Measurements from ENCODE around the gene RIC8B.
A peak's percentile ranks its signal among the peaks of the same experiment; 100 is the strongest.

Gene RIC8B

GRCh38 chr12:106759526-106760183 lies 14.8 kb upstream of the RIC8B start:
- no peak for DNase-seq

GRCh38 chr12:106760184-106760531 lies 14.3 kb upstream of the RIC8B start:
- peak; percentile 46 for DNase-seq

GRCh38 chr12:106764220-106764619 lies 10.3 kb upstream of the RIC8B start:
- DNase-seq: no peak

- DNase-seq: no peak
Observed at GRCh38 chr12:106764738-106765137, 9.7 kb upstream of the RIC8B start.

GRCh38 chr12:106766393-106766826 lies 8.1 kb upstream of the RIC8B start:
- DNase-seq: no peak

- DNase-seq: no peak
Observed at GRCh38 chr12:106767206-106767605, 7.3 kb upstream of the RIC8B start.

- DNase-seq: no peak
Observed at GRCh38 chr12:106767954-106768822, 6.3 kb upstream of the RIC8B start.

GRCh38 chr12:106769078-106769477 lies 5.4 kb upstream of the RIC8B start:
- no peak for DNase-seq

GRCh38 chr12:106769546-106769945 lies 4.9 kb upstream of the RIC8B start:
- no peak for DNase-seq

GRCh38 chr12:106771425-106771824 lies 3.1 kb upstream of the RIC8B start:
- DNase-seq: no peak

- DNase-seq: no peak
Observed at GRCh38 chr12:106773286-106774004, 1.0 kb upstream of the RIC8B start.

GRCh38 chr12:106774808-106775524 lies 484 bp downstream of the RIC8B start:
- DNase-seq: no peak

- DNase-seq: no peak
Observed at GRCh38 chr12:106776897-106777296, 2.4 kb downstream of the RIC8B start.

GRCh38 chr12:106780010-106780631 lies 5.6 kb downstream of the RIC8B start:
- DNase-seq: no peak

GRCh38 chr12:106782619-106783018 lies 8.1 kb downstream of the RIC8B start:
- DNase-seq: no peak

GRCh38 chr12:106783515-106783914 lies 9.0 kb downstream of the RIC8B start:
- DNase-seq: no peak

- peak; percentile 24 for DNase-seq
Observed at GRCh38 chr12:106790020-106790419, 15.5 kb downstream of the RIC8B start.

GRCh38 chr12:106791531-106791930 lies 17.0 kb downstream of the RIC8B start:
- DNase-seq: no peak

- DNase-seq: no peak
Observed at GRCh38 chr12:106794369-106794768, 19.9 kb downstream of the RIC8B start.

- no peak for DNase-seq
Observed at GRCh38 chr12:106801167-106801708, 26.8 kb downstream of the RIC8B start.

GRCh38 chr12:106801830-106802533 lies 27.5 kb downstream of the RIC8B start:
- DNase-seq: no peak

- DNase-seq: no peak
Observed at GRCh38 chr12:106804668-106805067, 30.2 kb downstream of the RIC8B start.
